SK-N-SH (cell line): Measurements from ENCODE around the gene SLC12A7. TPM values are rescaled to one million over a fixed set of nuclear protein-coding genes. Genes with fewer than 3 reads are reported as not detected.

ENCODE experiments used
- CTCF ChIA-PET: fragments of 300-600, 350-600 bp; formaldehyde crosslinking; extraction: SDS; loops from one replicate; lab custom pipeline; 2021; lab: Yijun Ruan, JAX
- POLR2A ChIA-PET: fragments of 350-600 bp; sonication (Branson Sonifier 250); formaldehyde crosslinking; extraction: SDS; loops from one replicate; lab custom pipeline; 2020; ENCODE audit warnings: antibody characterized with exemption, inconsistent platforms; lab: Yijun Ruan, JAX
- DNase-seq: peaks from one replicate; pipeline ENCODE4 v3.0.0; 2012
- H2AFZ ChIP-seq: fragments of 200-600 bp; sonication (generic); 2 replicates; pipeline ENCODE4 v1.8.1; 2016; ENCODE audit warnings: antibody characterized with exemption, mild to moderate bottlenecking, low read depth
- H3F3A ChIP-seq: fragments of 200-600 bp; sonication (generic); replicated peaks from 2 replicates; pipeline ENCODE3; 2016; ENCODE audit warnings: antibody characterized with exemption, mild to moderate bottlenecking; ENCODE audit not compliant: insufficient read depth
- H3K27ac ChIP-seq, 2 experiments: fragments of 200-500 bp in 1 of 2; fragments of 200-600 bp in 1 of 2; sonication (Bioruptor generic) in 1 of 2; sonication (generic), shearing (Covaris generic) in 1 of 2; 2 replicates each; pipeline versions ENCODE4 v1.5.1 to v1.6.1; 2014 to 2016; ENCODE audit warnings: low read depth in 2 of 2, inconsistent platforms in 1 of 2, low read length in 1 of 2, mild to moderate bottlenecking in 1 of 2, mixed read lengths in 1 of 2
- H3K27me3 ChIP-seq: fragments of 200-600 bp; sonication (generic), shearing (Covaris generic); 2 replicates; pipeline ENCODE4 v1.6.1; 2016; ENCODE audit warnings: mixed run types; ENCODE audit not compliant: insufficient read depth
- H3K36me3 ChIP-seq, 2 experiments: fragments of 200-500 bp in 1 of 2; fragments of 200-600 bp in 1 of 2; sonication (Bioruptor generic) in 1 of 2; sonication (generic) in 1 of 2; replicated peaks in 1 of 2; 2 replicates each; pipeline versions ENCODE3 to v1.5.1; 2014 to 2016; ENCODE audit warnings: low read length in 1 of 2, mild to moderate bottlenecking in 1 of 2; ENCODE audit not compliant: insufficient read depth in 2 of 2, control insufficient read depth in 1 of 2
- H3K4me1 ChIP-seq, 2 experiments: fragments of 200-500 bp in 1 of 2; fragments of 200-600 bp in 1 of 2; sonication (Bioruptor generic) in 1 of 2; sonication (generic), shearing (Covaris generic) in 1 of 2; 2 replicates each; pipeline versions ENCODE4 v1.5.1 to v1.6.1; 2014 to 2016; ENCODE audit warnings: low read depth in 1 of 2, low read length in 1 of 2, mixed run types in 1 of 2; ENCODE audit not compliant: insufficient read depth in 2 of 2, control insufficient read depth in 1 of 2
- H3K4me2 ChIP-seq: fragments of 200-600 bp; sonication (generic), shearing (Covaris generic); 2 replicates; pipeline ENCODE4 v1.6.1; 2017; ENCODE audit warnings: mixed run types
- H3K4me3 ChIP-seq, 2 experiments: fragments of 200-500 bp in 1 of 2; fragments of 200-600 bp in 1 of 2; sonication (Bioruptor generic) in 1 of 2; sonication (generic), shearing (Covaris generic) in 1 of 2; 2 replicates each; pipeline versions ENCODE4 v1.5.1 to v1.8.1; 2014 to 2016; ENCODE audit warnings: low read depth in 2 of 2, inconsistent platforms in 1 of 2, low read length in 1 of 2, mild to moderate bottlenecking in 1 of 2, mixed read lengths in 1 of 2, moderate library complexity in 1 of 2
- H3K79me2 ChIP-seq: fragments of 200-600 bp; sonication (generic); 2 replicates; pipeline ENCODE4 v1.8.1; 2017; ENCODE audit warnings: mild to moderate bottlenecking; ENCODE audit not compliant: insufficient read depth
- H3K9ac ChIP-seq: fragments of 200-600 bp; sonication (generic); 2 replicates; pipeline ENCODE4 v1.6.1; 2017; ENCODE audit warnings: mixed run types
- H3K9me2 ChIP-seq: fragments of 200-600 bp; sonication (generic); 2 replicates; pipeline ENCODE4 v1.6.1; 2017; ENCODE audit warnings: mixed run types
- H3K9me3 ChIP-seq: fragments of 200-600 bp; sonication (generic); 2 replicates; pipeline ENCODE4 v1.6.1; 2017; ENCODE audit warnings: mixed run types, mild to moderate bottlenecking, moderate library complexity
- H4K20me1 ChIP-seq: fragments of 200-600 bp; sonication (generic); 2 replicates; pipeline ENCODE4 v1.6.1; 2017; ENCODE audit warnings: mild to moderate bottlenecking, mixed run types; ENCODE audit not compliant: insufficient read depth
- CHD2 ChIP-seq: fragments of 150-350 bp; IDR thresholded peaks from 2 replicates; pipeline ENCODE4 v1.6.1; 2018; ENCODE audit warnings: low read length; ENCODE audit not compliant: partially characterized antibody
- EZH2phosphoT487 ChIP-seq: fragments of 200-600 bp; sonication (generic); IDR thresholded peaks from 2 replicates; pipeline ENCODE4 v1.6.1; 2017; ENCODE audit warnings: low read depth, mixed run types, mild to moderate bottlenecking, antibody characterized with exemption, moderate library complexity, borderline replicate concordance
- FOSL2 ChIP-seq: IDR thresholded peaks from 2 replicates; pipeline ENCODE4 v1.4.0; 2012; ENCODE audit warnings: low read depth, mild to moderate bottlenecking, moderate library complexity, borderline replicate concordance
- FOXM1 ChIP-seq: IDR thresholded peaks from 2 replicates; pipeline ENCODE4 v1.4.0; 2012; ENCODE audit warnings: low read depth, mild to moderate bottlenecking
- JUND ChIP-seq: IDR thresholded peaks from 2 replicates; pipeline ENCODE4 v1.4.0; 2012
- MEF2A ChIP-seq: IDR thresholded peaks from 2 replicates; pipeline ENCODE4 v1.4.0; 2012; ENCODE audit warnings: low read depth, borderline replicate concordance
- MXI1 ChIP-seq: IDR thresholded peaks from 2 replicates; pipeline ENCODE4 v1.6.1; 2012; ENCODE audit warnings: mild to moderate bottlenecking, low read depth, low read length, improper control_type of control experiment
- NRF1 ChIP-seq: IDR thresholded peaks from 2 replicates; pipeline ENCODE4 v1.6.1; 2012; ENCODE audit warnings: low read depth, mild to moderate bottlenecking, low read length
- POLR2AphosphoS5 ChIP-seq: IDR thresholded peaks from 2 replicates; pipeline ENCODE4 v1.6.1; 2012; ENCODE audit warnings: low read depth, low read length
- RAD21 ChIP-seq: IDR thresholded peaks from 2 replicates; pipeline ENCODE4 v1.6.1; 2012; ENCODE audit warnings: mild to moderate bottlenecking, low read length
- SIN3A ChIP-seq: IDR thresholded peaks from 2 replicates; pipeline ENCODE4 v1.6.1; 2012; ENCODE audit warnings: low read depth, mild to moderate bottlenecking, low read length, moderate library complexity, borderline replicate concordance
- TAF1 ChIP-seq: IDR thresholded peaks from 2 replicates; pipeline ENCODE4 v1.6.1; 2012; ENCODE audit warnings: low read depth, mild to moderate bottlenecking, low read length, moderate library complexity, borderline replicate concordance
- WGBS: methylation state at CpG from one replicate; pipeline ENCODE4 v1.1.6; 2017; ENCODE audit warnings: low lambda C conversion rate; 5-methylcytosine and 5-hydroxymethylcytosine counted together
- polyA plus RNA-seq, 3 experiments: library from polyadenylated mRNA; depleted of rRNA; stranded (reverse); fragments of >200 nt; gene quantifications; 2 replicates each; pipeline ENCODE4 v1.2.3, GENCODE V29; 2012
- TF ChIP-seq, protein P1 (sequence below): fragments of 200-600 bp; sonication (generic); IDR thresholded peaks from 2 replicates; pipeline ENCODE4 v1.6.1; 2017; ENCODE audit warnings: antibody characterized with exemption, mild to moderate bottlenecking, moderate library complexity
- TF ChIP-seq, protein P2 (sequence below): IDR thresholded peaks from 2 replicates; pipeline ENCODE4 v1.4.0; 2012; ENCODE audit warnings: low read depth, borderline replicate concordance
- TF ChIP-seq, protein P3 (sequence below): IDR thresholded peaks from 2 replicates; pipeline ENCODE4; 2012
- TF ChIP-seq, protein P4 (sequence below): IDR thresholded peaks from 2 replicates; pipeline ENCODE4 v1.4.0; 2012; ENCODE audit warnings: low read depth, borderline replicate concordance
- TF ChIP-seq, protein P5 (sequence below): IDR thresholded peaks from 2 replicates; pipeline ENCODE4 v1.4.0; 2012; ENCODE audit warnings: low read depth

The SLC12A7 gene
- polyA plus RNA-seq, 1 of the 3 experiments (the other 2 are of a cell fraction): 2.6 TPM

DNA sequence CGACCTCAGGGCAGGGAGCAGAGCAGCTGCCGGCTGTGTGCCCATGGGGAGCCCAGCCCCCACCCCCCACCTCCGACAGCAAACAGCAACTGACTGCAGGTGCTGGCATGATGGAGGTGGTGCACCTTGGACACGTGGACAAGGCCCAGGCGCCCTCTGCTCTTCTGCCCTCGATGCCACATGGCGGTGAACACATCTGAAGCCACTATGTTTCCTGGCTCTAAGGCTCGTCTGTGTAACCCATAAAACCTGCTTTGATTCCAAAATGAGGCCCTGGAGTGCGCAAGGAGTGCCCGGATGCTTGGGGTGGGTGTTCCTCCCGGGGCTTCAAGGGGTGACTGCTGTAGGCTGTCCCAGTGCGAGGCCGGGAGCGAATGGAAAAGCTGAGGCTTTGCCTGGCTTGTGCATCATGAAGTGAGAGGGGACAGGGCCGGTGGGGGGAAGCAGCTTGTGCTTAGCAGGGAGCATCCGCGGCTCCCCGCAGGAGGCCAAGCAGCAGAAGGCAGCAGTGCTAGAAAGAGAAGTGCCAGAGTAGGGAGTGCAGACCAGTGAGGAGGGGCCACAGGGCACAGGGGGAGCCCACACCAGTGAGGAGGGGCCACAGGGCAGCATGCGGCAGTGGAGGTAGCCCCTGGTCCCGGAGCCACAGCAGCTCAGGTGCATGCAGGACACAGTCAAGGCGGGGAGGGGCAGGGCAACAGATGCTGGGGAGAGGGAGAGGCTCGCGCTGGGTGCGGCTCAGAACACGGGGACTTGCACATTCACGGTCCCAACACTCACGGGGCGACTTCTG is 73.2 kb downstream of the SLC12A7 start:
- H3K9me2 ChIP-seq: no peaks in the 10 kb centered on the region
- no peak overlapping the region for H3K27ac ChIP-seq
- no peaks in the 10 kb centered on the region for H3K36me3 ChIP-seq
- 64% methylated on average over 24 of the region's 28 CpGs for WGBS
- no peak overlapping the region for H2AFZ ChIP-seq
- DNase-seq: peak; percentile 10
- no peaks in the 10 kb centered on the region for H3F3A ChIP-seq
- ChIA-PET CTCF (no interaction called here), POLR2A (no interaction called here)
- no peaks in the 10 kb centered on the region for H3K9me3 ChIP-seq
- no peaks in the 10 kb centered on the region for H3K27me3 ChIP-seq
- no peak overlapping the region for H3K4me2 ChIP-seq
- TF ChIP-seq, protein P1, sequence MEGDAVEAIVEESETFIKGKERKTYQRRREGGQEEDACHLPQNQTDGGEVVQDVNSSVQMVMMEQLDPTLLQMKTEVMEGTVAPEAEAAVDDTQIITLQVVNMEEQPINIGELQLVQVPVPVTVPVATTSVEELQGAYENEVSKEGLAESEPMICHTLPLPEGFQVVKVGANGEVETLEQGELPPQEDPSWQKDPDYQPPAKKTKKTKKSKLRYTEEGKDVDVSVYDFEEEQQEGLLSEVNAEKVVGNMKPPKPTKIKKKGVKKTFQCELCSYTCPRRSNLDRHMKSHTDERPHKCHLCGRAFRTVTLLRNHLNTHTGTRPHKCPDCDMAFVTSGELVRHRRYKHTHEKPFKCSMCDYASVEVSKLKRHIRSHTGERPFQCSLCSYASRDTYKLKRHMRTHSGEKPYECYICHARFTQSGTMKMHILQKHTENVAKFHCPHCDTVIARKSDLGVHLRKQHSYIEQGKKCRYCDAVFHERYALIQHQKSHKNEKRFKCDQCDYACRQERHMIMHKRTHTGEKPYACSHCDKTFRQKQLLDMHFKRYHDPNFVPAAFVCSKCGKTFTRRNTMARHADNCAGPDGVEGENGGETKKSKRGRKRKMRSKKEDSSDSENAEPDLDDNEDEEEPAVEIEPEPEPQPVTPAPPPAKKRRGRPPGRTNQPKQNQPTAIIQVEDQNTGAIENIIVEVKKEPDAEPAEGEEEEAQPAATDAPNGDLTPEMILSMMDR: no peak
- TF ChIP-seq, protein P2, sequence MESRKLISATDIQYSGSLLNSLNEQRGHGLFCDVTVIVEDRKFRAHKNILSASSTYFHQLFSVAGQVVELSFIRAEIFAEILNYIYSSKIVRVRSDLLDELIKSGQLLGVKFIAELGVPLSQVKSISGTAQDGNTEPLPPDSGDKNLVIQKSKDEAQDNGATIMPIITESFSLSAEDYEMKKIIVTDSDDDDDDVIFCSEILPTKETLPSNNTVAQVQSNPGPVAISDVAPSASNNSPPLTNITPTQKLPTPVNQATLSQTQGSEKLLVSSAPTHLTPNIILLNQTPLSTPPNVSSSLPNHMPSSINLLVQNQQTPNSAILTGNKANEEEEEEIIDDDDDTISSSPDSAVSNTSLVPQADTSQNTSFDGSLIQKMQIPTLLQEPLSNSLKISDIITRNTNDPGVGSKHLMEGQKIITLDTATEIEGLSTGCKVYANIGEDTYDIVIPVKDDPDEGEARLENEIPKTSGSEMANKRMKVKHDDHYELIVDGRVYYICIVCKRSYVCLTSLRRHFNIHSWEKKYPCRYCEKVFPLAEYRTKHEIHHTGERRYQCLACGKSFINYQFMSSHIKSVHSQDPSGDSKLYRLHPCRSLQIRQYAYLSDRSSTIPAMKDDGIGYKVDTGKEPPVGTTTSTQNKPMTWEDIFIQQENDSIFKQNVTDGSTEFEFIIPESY: no peak
- TF ChIP-seq TAF1 (no peak), MEF2A (no peak), POLR2AphosphoS5 (no peak), RAD21 (no peak), EZH2phosphoT487 (no peak)
- TF ChIP-seq, protein P3, sequence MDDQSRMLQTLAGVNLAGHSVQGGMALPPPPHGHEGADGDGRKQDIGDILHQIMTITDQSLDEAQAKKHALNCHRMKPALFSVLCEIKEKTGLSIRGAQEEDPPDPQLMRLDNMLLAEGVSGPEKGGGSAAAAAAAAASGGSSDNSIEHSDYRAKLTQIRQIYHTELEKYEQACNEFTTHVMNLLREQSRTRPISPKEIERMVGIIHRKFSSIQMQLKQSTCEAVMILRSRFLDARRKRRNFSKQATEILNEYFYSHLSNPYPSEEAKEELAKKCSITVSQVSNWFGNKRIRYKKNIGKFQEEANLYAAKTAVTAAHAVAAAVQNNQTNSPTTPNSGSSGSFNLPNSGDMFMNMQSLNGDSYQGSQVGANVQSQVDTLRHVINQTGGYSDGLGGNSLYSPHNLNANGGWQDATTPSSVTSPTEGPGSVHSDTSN: no peak
- H3K4me1 ChIP-seq: no peaks in the 10 kb centered on the region
- no peaks in the 10 kb centered on the region for H4K20me1 ChIP-seq
- H3K4me3 ChIP-seq: no peak overlapping the region
- no peak overlapping the region for H3K9ac ChIP-seq
- H3K79me2 ChIP-seq: no peaks in the 10 kb centered on the region

DNA sequence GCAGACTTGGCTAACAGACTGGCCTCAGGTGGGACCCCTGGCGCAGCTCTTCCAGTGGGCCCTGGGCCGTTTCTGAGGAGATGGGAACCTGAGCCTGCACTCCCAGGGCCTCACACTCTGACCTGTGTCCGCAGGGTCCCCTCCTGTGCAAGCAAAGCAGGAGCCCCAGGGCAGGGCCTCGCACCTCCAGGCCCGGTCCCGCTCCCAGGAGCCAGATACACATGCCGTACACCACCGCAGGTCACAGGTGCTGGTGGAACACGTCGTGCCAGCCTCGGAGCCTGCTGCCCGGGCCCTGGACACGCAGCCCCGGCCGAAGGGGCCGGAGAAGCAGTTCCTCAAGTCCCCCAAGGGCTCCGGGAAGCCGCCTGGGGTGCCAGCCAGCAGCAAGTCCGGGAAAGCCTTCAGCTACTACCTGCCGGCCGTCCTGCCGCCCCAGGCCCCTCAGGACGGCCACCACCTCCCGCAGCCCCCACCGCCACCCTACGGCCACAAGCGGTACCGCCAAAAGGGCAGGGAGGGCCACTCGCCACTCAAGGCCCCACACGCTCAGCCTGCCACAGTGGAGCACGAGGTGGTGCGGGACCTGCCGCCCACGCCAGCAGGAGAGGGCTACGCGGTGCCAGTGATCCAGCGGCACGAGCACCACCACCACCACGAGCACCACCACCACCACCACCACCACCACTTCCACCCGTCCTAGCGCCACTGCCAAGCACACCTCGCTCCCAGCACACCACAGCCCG is 74.0 kb downstream of the SLC12A7 start:
- no peaks in the 10 kb centered on the region for H3K36me3 ChIP-seq
- no peaks in the 10 kb centered on the region for H3F3A ChIP-seq
- no peaks in the 10 kb centered on the region for H3K9me2 ChIP-seq
- ChIA-PET POLR2A (no interaction called here), CTCF (no interaction called here)
- H3K4me1 ChIP-seq: no peaks in the 10 kb centered on the region
- no peak overlapping the region for H3K9ac ChIP-seq
- no peak overlapping the region for H3K4me2 ChIP-seq
- H4K20me1 ChIP-seq: no peaks in the 10 kb centered on the region
- no peak overlapping the region for H3K27ac ChIP-seq
- H3K79me2 ChIP-seq: no peaks in the 10 kb centered on the region
- peak; percentile 18 for DNase-seq
- H3K4me3 ChIP-seq: no peak overlapping the region
- H3K9me3 ChIP-seq: no peaks in the 10 kb centered on the region
- no peak overlapping the region for H2AFZ ChIP-seq
- 91% methylated on average over 14 of the region's 43 CpGs for WGBS
- H3K27me3 ChIP-seq: no peaks in the 10 kb centered on the region
- TF ChIP-seq, protein P4, sequence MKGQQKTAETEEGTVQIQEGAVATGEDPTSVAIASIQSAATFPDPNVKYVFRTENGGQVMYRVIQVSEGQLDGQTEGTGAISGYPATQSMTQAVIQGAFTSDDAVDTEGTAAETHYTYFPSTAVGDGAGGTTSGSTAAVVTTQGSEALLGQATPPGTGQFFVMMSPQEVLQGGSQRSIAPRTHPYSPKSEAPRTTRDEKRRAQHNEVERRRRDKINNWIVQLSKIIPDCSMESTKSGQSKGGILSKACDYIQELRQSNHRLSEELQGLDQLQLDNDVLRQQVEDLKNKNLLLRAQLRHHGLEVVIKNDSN: no peak
- TF ChIP-seq, protein P5, sequence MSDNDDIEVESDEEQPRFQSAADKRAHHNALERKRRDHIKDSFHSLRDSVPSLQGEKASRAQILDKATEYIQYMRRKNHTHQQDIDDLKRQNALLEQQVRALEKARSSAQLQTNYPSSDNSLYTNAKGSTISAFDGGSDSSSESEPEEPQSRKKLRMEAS: no peak
- TF ChIP-seq NRF1 (no peak), SIN3A (no peak), MXI1 (no peak), FOSL2 (no peak), CHD2 (no peak), FOXM1 (no peak), JUND (no peak), EZH2phosphoT487 (no peak)
